ENCODE data around the gene EEF1B2.

- TF ChIP-seq POLR2A (IDR thresholded peaks at IDR 0.05) = no peak
- no peak for TF ChIP-seq CTCF (IDR thresholded peaks at IDR 0.05)
- no peak for TF ChIP-seq POLR2AphosphoS5 (IDR thresholded peaks at IDR 0.05)
These were observed 46.7 kb upstream of the EEF1B2 start for GRCh38 chr2:206112846-206113547.
